Keratinocyte (primary cell): ENCODE measurements around the gene SKOR1.

ENCODE experiments used
- CTCF ChIP-seq, 3 experiments: IDR thresholded peaks in 1 of 3; conservative IDR thresholded peaks in 1 of 3; optimal IDR thresholded peaks in 1 of 3; 2 replicates in 2 of 3; 3 replicates in 1 of 3; pipeline versions ENCODE3 to v1.5.1; 2011; ENCODE audit warnings: low read length in 3 of 3, mild to moderate bottlenecking in 3 of 3, moderate library complexity in 2 of 3, control low read depth in 1 of 3, inconsistent platforms in 1 of 3; ENCODE audit not compliant: insufficient read depth in 2 of 3; ENCODE audit errors: extremely low read depth in 1 of 3
- EZH2 ChIP-seq: IDR thresholded peaks from one replicate; pipeline ENCODE4 v1.6.1; 2012; ENCODE audit warnings: inconsistent platforms, mild to moderate bottlenecking, low read length, moderate library complexity

DNA sequence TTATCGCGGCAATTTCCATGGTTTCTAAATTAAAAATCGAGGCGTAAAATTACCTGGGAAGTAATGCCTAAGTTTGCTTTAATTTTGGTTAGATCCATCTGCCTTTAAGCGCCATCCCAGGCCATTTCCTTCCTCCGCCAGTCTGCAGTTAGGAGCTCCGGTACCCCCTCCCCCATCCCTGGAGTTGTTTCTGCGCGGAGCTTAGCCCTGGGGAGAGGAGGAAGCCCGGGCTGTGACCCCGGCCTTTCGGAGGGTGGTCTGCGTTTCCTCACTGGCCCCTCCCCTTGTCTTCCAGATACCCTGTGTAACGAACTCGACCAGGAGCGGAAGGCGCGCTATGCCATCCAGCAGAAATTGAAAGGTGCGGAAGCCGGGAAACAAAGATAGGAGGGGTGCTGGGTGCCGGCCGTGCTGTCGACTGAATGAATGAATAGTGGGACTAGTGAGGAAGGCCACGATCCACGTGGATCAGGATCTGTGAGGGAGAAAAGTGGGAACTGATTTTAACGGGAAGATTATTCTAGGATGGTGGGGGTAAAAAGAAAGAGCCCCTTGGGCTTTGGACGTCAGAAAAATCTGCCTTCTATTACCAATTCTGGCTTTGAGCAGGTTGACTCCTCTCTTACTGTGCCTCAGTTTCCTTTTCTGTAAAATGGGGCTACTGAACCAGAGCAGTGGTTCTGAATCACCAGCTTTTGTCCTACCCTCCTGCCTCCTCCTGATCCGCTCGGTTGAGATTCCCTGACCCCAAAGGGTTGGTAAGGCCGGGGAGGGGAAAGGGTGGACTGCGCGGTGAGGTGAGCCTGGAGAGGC, 7.8 kb downstream of the SKOR1 start:
- TF ChIP-seq CTCF (optimal IDR thresholded peaks at IDR 0.05 in 1 of 3, IDR thresholded peaks at IDR 0.05 in 1 of 3, conservative IDR thresholded peaks at IDR 0.05 in 1 of 3; ENCODE audit: extremely low read depth in 1 of 3, insufficient read depth in 2 of 3, low read length in 3 of 3) (no peak), EZH2 (no peak)
